GM18517 (cell line): ENCODE data around the gene GNA12.

Source experiments
- ATAC-seq: cut with Tn5 transposase; IDR thresholded peaks from one replicate; pipeline ENCODE4 v1.9.1; 2021; ENCODE audit warnings: mild to moderate bottlenecking, moderate library complexity; ENCODE audit not compliant: unreplicated experiment

Gene GNA12

DNA sequence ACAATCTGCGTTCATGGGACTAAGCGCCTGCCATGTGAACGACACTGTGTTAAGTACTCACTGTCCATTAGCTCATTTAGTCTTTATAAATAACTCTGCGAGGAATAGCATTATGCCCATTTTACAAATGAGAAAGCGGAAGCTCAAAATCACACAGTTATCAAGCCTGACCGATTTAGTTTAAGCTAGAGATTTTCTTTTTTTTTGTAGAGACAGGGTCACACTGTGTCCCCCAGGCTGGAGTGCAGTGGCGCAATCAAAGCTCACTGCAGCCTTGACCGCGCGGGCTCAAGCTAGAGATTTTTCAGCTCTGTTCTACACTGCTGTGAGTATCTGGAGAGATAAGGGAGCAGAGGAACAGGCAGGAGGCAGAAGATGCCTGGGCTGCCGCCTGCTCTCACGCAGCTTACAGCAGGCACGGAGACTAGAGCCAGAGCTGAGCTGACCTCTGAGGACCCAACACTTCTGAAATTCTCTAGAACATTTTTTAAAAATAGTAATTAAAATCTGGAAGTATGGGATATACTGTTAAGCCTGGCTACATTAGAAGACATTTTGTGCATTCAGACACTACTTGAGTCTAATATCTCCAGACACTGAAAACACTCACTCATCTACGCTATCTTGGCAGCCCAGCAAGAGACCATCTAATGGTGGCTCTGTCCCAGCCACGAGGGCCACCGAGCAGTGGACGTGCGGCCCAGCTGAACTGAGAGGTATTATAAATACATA is 38.7 kb downstream of the GNA12 start:
- ATAC-seq = no peak

DNA sequence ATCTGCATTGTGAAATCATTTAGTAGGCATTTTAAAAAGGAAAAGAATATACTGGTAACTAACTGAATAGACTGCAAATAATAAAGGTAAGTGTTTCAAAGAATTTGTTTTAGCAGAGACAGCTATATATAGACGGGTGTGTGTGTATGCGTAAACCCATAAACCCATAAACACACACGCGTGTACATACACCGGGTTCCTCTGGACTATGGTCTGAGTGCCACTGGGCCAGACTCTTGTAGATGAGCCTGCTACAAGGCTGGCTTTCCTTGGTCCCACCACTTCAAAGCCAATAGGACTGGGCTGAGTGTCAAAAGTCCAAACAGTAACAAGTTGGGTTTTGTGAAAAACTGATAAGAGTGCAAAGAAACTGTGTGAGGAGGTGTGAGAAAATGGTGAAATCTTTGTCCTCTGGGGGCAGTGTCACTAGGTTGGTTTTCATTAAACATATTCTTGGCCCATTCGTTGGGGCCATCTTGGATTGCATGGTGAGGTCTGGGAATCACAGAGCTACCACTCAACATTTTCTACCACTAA is 39.8 kb downstream of the GNA12 start:
- ATAC-seq = no peak

DNA sequence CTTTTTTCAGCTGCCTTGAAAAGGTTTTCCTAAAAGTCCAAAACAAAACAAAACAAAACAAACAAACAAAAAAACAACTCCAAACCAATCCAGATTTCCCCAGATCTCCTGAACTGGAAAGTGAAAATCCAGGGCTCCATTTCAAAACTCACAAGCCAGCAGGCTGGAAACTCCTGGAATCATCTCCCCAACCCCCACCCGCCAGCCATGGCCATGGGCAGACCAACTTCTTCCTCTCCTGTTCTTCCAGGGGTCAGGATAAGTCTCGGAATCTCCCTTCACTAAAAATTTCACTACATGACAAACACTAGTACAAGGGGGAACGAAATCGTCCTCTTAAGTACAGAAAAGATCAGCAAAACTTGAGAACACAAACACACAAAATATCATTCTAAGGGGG is 40.4 kb downstream of the GNA12 start:
- ATAC-seq = no peak

DNA sequence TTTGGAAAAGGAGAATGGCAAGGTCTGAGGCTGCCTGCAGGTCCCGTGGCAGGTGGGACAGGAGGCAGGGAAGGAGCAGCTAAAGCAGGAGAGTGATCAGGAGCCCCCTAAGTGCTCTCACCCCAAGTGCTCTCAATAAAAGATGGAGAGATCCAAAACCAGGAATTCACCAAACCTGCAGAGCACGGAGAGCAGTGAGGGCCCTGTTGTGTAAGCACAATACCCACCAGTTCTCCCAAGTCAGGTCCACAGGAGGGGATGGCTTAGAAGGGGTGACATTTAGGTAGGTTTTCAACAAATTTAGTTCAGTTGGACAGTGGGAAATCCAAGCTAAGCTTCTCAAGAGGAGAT is 40.8 kb downstream of the GNA12 start:
- no peak for ATAC-seq

DNA sequence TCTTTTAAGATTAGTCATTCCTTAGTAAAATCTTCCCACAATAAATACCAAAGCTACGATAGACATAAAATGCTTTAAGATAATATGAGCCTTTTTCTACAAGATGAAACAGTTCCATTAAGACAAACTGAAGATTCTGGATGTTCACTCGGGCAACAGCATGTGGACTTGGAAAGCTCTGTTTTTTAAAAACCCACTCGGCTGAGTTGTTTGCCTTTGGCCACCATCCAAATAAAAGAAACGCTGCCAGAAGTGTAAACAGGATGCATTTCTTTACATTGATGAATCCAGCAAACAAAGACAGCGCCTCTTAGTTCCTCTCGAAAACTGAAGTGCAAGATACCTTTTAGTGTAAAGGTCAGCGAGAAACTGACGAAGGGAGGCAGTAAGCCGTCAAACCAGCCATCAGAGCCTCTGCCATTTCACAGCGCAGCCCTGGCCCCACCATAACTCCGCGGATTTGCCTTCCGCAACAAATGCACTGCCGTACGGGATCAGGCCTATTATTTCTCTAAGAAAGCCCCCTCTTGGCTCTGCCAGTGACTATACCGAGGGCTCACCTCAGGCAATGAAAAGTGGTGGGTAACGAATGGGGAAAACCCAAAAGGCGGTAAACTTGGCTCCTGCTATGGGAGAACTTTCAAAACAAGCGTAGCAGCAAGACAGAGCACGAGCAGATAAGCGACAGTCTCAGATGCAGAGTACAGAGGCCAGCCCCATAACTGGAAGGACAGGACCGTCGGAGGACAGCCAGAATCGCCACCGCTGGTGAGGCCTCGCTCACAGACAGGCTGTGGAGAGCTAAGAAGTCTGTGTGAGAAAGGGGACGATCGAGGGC is 41.4 kb downstream of the GNA12 start:
- no peak for ATAC-seq

DNA sequence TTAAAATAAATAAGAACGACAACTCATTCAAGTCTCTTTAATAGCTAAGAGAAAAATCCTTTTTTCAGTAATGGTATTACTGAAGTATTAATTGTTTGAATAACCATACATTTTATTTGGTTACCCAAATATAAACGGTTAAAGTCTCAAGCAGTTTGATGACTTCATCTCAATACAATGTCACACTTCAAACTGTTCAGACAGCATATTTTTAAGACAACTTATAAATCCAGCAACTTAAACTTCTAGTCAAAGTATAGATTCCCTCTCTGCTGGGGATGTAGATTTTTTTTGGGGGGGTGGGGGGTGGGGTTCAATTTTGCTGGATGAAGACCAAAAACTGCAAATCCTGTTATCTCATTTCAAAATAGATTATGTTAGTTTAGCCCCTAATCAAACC is 42.0 kb downstream of the GNA12 start:
- ATAC-seq = no peak

DNA sequence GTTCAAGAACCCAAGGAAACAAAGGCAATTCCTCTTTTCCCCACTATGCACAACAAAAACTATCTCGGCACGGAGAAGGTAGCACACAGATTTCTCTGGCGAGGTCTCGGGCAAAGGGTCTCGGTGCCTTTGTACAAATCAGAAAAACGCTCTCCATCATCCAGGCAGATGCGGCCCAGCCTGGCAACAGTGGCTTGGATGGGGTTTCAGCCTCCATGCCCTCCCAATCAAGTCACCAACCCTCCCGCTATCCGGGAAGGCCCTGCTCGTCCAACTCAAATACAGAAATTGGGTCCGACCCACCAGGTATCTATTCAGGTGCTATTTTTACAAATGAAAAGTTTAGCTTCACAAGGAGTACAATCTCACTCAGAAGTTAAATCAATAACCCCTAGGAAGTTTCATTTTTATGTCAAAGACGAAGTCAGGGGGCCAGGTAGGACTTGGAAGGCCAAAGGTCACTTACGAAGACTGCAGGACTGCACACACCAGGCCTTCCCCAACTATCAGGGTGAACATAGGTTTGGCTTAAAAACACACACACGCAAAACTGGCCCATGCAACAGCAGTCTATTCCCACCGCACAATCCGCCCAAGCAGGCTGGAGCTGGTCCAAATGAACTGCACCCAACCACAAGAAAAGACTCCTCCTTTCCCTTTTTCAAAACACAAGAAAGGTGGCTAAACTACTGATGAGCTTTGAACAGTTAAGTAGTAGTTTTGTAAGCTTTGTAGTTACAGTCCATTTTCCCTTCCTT is 43.0 kb downstream of the GNA12 start:
- ATAC-seq = no peak

DNA sequence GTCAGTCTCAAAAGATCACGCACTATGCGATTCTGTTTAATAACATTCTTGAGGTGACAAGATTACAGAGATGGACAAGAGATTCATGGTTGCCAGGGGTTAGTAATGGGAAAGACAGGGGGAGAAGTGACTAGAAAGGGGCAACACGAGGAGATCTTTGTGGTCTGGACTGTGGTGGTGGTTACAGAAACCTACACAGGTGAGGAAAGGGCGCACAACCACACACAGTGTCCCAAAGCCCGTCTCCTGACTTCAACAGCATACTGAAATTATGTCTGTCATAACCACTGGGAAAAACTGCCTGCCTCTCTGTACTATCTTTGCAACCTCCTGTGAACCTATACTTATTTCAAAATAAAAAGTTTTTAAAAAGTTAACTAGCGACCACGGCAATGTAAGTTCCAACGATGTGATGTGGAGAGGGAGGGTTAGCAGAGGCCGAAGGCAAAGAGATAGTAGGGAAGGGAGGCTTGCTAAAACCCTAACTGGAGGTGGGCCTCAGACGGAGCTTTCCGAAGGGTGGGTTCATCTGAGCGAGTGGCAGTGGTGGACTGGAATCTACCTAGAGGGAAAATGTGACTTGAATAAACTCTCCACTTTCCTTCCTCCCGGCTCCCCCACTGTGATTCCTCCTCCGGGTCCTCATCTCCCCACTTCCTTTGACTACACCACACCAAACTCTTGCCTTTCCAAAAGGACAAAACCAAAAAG is 43.7 kb downstream of the GNA12 start:
- no peak for ATAC-seq

DNA sequence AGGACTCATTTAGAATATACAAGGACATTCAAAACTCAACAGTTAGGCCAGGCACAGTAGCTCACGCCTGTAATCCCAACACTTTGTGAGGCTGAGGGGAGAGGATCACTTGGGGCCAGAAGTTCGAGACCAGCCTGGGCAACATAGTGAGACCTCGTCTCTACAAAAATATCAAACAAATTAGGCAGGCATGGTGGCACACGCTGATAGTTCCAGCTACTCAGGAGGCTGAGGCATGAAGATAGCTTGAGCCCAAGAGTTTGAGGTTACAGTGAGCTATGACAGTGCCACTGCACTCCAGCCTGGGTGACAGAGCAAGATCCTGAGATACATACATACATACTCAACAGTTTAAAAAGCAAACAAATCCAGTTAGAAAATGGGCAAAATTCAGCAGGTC is 44.9 kb downstream of the GNA12 start:
- ATAC-seq = no peak

DNA sequence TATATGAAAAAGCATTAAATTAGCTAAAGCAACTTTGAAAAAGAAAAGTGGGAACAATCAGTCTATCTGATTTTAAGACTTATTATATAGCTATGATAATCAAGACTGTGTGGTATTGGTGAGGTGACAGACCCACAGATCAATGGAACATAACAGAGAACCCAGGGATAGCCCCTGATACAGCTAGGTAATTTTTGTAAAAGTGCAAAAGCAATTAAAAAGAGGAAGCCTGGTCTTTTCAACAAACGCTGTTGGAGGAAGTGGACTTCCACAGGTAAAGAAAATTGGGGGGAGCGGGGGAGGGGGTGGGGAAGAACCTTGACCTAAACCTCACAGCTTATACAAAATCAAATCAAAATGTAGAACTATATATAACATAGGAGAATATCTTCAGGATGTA is 45.4 kb downstream of the GNA12 start:
- no peak for ATAC-seq

DNA sequence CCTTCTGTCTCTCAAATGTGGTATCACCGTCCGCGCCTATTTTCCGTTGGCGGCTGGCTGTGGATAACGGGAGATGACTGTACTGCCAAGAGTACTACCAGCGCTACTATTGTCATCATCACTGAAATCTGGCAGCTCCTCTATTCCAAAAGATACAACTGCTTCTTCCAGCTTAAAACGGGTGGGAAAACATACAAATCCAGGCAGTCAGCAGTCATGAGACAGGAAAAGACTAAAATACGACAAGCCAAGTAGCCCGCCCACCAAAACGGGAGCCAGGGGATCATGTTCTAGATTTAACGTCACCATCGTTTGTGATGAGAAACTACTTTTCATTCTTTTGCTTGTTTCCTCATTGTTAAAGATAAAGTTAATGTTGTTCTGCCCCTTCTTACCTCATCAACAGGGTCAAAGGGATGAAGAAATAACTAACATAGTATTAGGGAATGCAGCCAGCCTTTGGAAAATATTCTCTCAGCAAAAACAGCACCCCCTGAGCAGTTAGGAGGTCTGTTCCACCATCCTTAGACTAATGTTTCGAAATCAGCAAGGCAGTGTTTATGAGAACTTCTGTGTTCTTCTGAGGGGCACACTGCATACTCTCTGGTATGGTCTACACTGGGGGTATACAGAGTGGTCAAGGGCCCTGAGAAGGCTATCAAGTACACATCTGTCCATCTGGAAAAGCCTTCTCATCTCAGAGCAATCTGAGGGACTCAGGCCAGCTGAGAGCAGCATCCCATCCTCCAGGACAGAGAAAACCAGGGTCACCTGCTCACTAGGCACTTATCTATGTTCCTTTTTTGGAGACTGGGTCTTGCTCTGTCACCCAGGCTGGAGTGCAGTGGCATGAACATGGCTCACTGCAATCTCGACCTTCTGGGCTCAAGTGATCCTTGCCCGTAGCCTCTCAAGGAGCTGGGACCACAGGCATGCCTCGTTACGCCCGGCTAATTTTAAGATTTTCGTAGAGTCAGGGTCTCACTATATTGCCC is 47.5 kb downstream of the GNA12 start:
- no peak for ATAC-seq

DNA sequence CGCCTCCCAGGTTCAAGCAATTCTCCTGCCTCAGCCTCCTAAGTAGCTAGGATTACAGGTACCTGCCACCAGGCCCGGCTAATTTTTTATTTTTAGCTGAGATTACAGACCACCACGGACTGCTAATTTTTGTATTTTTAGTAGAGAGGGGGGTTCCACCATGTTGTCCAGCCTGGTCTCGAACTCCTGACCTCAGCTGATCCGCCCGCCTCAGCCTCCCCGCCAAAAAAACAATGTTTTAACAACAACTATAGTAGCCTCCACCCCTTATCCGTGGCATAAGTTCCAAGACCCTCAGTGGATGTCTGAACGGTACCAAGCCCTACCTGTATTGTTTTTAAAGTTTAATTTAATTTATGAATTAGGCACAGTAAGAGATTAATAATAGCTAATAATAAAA is 48.2 kb downstream of the GNA12 start:
- no peak for ATAC-seq

DNA sequence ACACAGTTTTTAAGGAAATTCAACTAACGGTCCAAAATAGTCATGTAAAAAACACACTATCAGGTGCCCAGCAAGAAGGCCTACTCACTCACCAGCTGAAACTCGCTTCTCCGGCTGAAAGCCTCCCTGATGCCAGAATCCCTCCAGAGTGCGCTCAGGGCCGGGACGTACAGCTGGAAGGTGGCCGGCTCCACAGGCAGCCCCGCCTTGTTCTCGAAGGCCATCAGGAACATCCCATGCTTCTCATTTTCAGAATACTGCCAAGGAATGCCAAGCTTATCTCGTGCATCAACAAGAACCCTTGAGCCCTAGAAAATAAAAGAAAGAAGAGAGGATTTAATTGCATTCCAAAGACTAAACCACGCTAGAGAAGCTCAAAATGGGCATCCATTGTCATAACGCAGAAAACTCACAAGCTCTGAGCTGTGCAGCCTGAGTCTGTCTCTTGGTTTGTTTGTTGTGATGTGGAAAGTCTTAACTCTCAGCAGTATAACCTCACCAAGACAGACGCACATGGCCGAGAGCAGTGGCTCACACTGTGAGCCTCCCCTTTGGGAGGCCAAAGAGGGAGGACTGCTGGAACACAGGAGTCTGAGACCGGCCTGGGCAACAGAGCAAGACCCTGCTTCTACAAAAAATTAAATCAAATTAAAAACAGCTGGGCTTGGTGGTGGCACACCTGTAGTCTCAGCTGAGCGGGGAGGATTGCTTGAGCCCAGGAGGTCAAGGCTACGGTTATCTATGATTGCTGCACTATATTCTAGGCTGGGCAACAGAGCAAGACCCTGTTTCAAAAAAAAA is 49.1 kb downstream of the GNA12 start:
- no peak for ATAC-seq

DNA sequence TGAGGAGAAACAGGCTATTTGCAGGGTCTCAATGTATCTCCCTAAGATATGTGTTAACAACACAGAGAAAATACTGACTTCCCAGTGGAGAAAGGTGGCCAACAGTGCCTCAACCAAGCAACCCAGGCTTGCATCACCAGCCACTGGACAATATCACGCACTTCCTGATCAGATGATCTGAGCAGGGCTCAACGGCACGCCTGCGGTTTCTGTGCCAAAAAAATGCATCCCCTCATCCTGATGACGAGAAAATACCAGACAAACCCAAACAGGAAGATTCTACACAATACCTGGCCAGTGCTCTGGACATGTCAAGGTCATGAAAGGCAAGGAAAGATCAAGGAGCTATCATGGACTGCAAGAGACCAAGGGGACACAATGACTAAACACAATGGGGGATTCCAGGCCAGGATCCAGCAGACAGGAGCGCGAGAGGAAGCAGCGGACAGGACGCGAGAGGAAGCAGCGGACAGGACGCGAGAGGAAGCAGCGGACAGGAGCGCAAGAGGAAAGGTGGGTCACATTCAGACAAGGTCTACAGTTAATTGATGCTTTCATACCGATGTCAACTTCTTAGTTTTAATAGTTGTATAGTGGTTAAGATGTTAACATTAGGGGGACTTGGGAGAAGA is 51.1 kb downstream of the GNA12 start:
- no peak for ATAC-seq

DNA sequence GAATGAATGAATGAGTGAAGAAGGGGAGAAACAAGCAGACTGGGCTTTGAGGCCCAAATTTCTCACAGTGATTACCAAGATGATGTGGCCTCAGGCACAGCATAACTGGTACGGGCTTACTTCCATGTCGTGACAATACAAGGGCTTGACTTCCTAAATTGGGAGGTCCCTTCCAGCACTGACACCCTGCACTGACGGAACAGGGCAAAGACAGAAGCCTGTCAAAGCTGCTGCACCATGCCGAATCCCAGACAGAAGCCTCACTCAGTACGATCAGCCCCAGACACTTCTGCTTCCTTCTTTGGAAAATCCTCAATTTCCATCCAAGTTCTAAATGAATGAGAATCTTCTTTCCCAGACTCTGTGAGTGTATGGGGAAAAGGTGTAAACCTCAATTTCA is 51.9 kb downstream of the GNA12 start:
- ATAC-seq = no peak

DNA sequence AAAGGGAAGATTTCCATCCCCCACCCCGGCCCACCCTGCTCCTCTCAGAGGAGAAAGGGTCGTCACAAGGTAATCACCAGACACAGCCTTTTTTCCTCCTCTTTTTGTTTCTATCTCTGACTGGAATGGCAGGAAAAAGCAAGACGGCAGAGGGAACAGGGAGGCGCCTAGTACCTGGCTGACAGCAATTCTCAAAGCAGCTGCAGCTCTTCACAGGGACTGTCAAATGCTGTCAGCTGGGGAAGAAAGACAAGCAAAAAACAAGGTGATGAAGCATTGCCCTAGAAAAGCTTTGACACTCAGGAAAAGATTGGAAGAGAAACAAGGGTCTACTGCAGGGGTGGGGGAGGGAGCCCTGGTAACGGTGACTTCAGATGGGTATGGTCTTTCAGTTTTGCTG is 52.7 kb downstream of the GNA12 start:
- ATAC-seq = no peak

DNA sequence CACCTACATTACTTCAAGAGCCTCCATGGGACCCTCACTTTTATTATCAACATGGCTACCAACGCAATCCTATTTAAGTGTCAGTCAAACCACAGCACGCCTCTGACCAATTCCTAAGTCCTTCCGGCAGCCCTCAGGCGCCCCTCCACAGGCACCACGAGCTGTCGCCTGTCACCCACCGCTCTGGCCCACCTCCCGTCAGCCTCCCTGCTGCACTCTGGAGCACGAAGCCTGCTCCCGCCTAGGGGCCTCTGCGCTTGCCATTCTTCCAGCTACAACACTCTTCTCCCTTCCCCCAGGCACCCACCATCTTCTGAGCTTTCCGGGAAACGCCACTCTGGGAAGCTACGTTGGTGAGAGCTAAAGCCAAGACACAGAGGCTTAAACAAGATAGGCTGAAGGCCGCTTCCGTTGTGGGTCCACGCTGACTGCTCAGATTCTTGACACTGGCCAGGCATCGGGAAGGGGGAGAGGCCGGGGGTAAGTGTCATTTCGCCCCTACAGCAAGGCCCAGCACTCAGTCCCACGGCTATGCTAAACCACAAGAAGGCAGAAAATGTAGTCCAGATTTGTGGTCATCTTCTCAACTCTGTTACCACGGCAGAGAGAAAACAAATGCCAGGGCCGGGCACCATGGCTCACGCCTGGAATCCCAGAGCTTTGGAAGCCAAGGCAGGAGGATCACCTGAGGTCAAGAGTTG is 56.7 kb downstream of the GNA12 start:
- ATAC-seq = no peak

DNA sequence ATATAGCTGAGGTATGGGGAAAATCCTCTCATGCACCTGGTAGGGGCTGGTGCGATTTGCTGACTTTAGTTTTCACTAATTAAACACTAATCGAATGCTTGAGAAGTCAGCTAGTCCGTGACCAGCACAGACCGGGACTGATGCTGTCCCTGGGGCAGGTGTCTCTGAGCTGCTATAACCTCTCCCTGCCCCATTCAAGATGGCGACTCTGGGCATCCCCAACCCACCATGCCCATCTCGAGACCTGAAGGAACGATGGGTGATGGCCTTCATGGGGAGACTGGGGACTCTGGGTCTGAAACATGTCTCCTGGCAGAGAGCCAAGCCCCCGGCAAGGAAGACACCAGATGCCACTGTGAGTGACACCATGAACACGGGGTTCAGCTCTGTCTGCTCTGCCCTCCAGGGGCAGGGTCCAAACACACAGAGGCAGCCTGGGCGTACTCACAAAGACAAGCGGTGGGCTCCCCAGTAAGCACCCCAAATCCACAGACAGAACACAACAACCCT is 57.4 kb downstream of the GNA12 start:
- no peak for ATAC-seq
